HL-60 (cell line): Measurements from ENCODE around the gene MYO6.
"Not testable (repeated sequence)": the region's sequence is repeated elsewhere in the genome, so short reads cannot be mapped to it uniquely, and the experiment has no call there.

Experiments
- DNase-seq, 2 experiments: peaks; one replicate each; pipeline ENCODE4 v3.0.0-alpha.2; 2010 to 2020; ENCODE audit warnings: low read depth in 1 of 2, low spot score in 1 of 2
- H3K27ac ChIP-seq: fragments of 250-450 bp; sonication (Bioruptor Pico); replicated peaks from 2 replicates; pipeline ENCODE4 v1.5.1; 2020; ENCODE audit warnings: mild to moderate bottlenecking, moderate library complexity
- H3K27me3 ChIP-seq: fragments of 250-450 bp; sonication (Bioruptor Pico); 2 replicates; pipeline ENCODE4 v1.5.1; 2021; ENCODE audit warnings: mild to moderate bottlenecking, moderate library complexity; ENCODE audit not compliant: insufficient read depth, poor library complexity, severe bottlenecking
- H3K4me3 ChIP-seq: replicated peaks from 2 replicates; pipeline ENCODE4 v1.5.1; 2011; ENCODE audit warnings: mild to moderate bottlenecking, control low read depth, low read length; ENCODE audit not compliant: insufficient read depth
- GABPA ChIP-seq: IDR thresholded peaks from 2 replicates; pipeline ENCODE4 v1.6.1; 2012; ENCODE audit warnings: low read depth
- POLR2AphosphoS5 ChIP-seq: IDR thresholded peaks from 2 replicates; pipeline ENCODE4 v1.6.1; 2012; ENCODE audit warnings: low read depth
- SPI1 ChIP-seq: IDR thresholded peaks from 2 replicates; pipeline ENCODE4 v1.6.1; 2012; ENCODE audit warnings: low read depth, mild to moderate bottlenecking, borderline replicate concordance
- TF ChIP-seq, protein P1 (sequence below): IDR thresholded peaks from 2 replicates; pipeline ENCODE4 v1.6.1; 2012; ENCODE audit warnings: low read depth; ENCODE audit not compliant: insufficient replicate concordance
- TF ChIP-seq, protein P2 (sequence below): IDR thresholded peaks from one replicate; pipeline ENCODE4 v1.5.1; 2011; ENCODE audit warnings: low read length, control low read depth, inconsistent platforms; ENCODE audit not compliant: insufficient read depth

The MYO6 gene

DNA sequence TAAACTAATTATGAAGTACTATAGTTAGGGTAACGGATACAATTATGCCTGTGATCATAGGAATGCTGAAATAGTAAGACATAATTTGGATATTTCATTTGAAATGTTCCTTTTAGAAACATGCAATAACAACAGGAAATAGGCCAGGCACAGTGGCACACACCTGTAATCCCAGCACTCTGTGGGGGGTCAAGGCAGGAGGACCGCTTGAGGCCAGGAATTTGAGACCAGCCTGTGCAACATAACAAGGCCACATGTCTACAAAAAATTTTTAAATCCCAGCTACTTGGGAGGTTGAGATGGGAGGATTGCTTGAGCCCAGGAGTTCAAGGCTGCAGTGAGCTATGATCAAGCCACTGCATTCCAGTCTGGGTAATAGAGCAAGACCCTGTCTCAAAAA, 25.7 kb upstream of the MYO6 start:
- DNase-seq, result no peak
- no peak overlapping the region for H3K27ac ChIP-seq

GRCh38 chr6:75727206-75727605, 21.8 kb upstream of the MYO6 start:
- TF ChIP-seq, protein P1, sequence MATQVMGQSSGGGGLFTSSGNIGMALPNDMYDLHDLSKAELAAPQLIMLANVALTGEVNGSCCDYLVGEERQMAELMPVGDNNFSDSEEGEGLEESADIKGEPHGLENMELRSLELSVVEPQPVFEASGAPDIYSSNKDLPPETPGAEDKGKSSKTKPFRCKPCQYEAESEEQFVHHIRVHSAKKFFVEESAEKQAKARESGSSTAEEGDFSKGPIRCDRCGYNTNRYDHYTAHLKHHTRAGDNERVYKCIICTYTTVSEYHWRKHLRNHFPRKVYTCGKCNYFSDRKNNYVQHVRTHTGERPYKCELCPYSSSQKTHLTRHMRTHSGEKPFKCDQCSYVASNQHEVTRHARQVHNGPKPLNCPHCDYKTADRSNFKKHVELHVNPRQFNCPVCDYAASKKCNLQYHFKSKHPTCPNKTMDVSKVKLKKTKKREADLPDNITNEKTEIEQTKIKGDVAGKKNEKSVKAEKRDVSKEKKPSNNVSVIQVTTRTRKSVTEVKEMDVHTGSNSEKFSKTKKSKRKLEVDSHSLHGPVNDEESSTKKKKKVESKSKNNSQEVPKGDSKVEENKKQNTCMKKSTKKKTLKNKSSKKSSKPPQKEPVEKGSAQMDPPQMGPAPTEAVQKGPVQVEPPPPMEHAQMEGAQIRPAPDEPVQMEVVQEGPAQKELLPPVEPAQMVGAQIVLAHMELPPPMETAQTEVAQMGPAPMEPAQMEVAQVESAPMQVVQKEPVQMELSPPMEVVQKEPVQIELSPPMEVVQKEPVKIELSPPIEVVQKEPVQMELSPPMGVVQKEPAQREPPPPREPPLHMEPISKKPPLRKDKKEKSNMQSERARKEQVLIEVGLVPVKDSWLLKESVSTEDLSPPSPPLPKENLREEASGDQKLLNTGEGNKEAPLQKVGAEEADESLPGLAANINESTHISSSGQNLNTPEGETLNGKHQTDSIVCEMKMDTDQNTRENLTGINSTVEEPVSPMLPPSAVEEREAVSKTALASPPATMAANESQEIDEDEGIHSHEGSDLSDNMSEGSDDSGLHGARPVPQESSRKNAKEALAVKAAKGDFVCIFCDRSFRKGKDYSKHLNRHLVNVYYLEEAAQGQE, result no peak
- Histone ChIP-seq H3K4me3 (no peak overlapping the region), H3K27me3 (no peaks in the 10 kb centered on the region), H3K27ac (no peak overlapping the region)
- no peak for DNase-seq

More for the DNA sequence above, 25.7 kb upstream of the MYO6 start:
- TF ChIP-seq POLR2AphosphoS5 (no peak), GABPA (no peak), SPI1 (no peak)
- TF ChIP-seq, protein P1, result no peak
- TF ChIP-seq, protein P2, sequence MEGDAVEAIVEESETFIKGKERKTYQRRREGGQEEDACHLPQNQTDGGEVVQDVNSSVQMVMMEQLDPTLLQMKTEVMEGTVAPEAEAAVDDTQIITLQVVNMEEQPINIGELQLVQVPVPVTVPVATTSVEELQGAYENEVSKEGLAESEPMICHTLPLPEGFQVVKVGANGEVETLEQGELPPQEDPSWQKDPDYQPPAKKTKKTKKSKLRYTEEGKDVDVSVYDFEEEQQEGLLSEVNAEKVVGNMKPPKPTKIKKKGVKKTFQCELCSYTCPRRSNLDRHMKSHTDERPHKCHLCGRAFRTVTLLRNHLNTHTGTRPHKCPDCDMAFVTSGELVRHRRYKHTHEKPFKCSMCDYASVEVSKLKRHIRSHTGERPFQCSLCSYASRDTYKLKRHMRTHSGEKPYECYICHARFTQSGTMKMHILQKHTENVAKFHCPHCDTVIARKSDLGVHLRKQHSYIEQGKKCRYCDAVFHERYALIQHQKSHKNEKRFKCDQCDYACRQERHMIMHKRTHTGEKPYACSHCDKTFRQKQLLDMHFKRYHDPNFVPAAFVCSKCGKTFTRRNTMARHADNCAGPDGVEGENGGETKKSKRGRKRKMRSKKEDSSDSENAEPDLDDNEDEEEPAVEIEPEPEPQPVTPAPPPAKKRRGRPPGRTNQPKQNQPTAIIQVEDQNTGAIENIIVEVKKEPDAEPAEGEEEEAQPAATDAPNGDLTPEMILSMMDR, result no peak
- no peaks in the 10 kb centered on the region for H3K27me3 ChIP-seq
- H3K4me3 ChIP-seq, result no peak overlapping the region

DNA sequence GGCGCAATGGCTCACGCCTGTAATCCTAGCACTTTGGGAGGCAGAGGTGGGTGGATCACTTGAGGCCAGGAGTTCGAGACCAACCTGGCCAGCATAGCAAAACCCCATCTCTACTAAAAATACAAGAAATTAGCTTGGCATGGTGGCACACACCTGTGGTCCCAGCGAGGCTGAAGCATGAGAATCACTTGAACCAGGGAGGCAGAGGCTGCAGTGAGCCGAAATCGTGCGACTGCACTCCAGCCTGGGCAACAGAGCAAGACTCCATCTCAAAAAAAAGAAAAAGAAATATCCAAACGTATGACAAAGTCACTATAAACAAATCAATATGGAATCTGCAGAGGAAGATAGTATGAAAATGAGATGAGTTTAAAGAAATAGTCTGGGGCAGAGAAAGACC, 18.0 kb upstream of the MYO6 start:
- not testable (repeated sequence) for H3K4me3 ChIP-seq, H3K27ac ChIP-seq, H3K27me3 ChIP-seq, DNase-seq

GRCh38 chr6:75735491-75736186, 13.4 kb upstream of the MYO6 start:
- no peak for DNase-seq
- H3K27me3 ChIP-seq, result no peaks in the 10 kb centered on the region
- H3K27ac ChIP-seq, result no peak overlapping the region
- TF ChIP-seq, protein P2, result no peak
- TF ChIP-seq POLR2AphosphoS5 (no peak), GABPA (no peak), SPI1 (no peak)
- TF ChIP-seq, protein P1, result no peak
- H3K4me3 ChIP-seq, result no peak overlapping the region
